ENCODE measurements around the gene ABCB9. TPM values are rescaled to one million over a fixed set of nuclear protein-coding genes. Genes with fewer than 3 reads are reported as not detected.

ABCB9 gene
- total RNA-seq, 1 experiment from 2014 or later = 20.9 TPM

DNA sequence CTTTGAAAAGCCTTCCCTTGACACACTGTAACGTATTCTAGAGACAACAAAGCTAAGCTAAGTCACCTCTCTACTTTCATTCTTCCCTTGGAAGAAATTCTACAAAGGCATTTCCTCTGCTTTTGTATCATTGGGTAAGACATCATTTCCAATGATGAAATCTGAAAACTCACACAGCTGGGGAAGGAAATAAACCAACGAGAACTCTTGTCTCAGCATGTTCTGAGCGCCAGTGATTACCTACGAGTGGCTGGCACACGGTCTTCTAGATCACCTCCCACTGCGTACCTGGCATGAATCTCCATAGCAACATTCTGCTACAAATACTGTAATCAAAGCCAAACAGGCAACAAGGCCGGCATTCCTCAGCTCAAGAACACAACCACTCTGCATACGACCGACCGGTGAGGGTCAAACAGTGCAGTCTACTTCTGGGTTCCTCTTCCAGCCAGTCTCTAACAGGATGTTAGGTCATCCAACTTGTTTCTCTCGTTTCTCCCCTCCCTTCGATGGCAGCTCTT lies 78.0 kb downstream of the ABCB9 start:
- no peaks in the 10 kb centered on the region for H3K27me3 ChIP-seq (ENCODE audit: low read length)
- H3K9me3 ChIP-seq (ENCODE audit: low read length) = no peaks in the 10 kb centered on the region
- intact Hi-C loops (cut with micrococcal nuclease) = no loop called here
- ATAC-seq (peak; percentile 45), DNase-seq (peak; percentile 90)
- peak overlapping the region; percentile 74 for H3K9ac ChIP-seq (ENCODE audit: low read length)
- peaks cover 27% of the 10 kb centered on the region for H3F3A ChIP-seq (ENCODE audit: low read length, unreplicated experiment)
- H3K79me2 ChIP-seq (ENCODE audit: low read length) = peaks cover 99% of the 10 kb centered on the region
- peaks cover 29% of the 10 kb centered on the region for H4K20me1 ChIP-seq (ENCODE audit: low read length)
- H2AFZ ChIP-seq (ENCODE audit: low read length) = no peak overlapping the region
- TF ChIP-seq, protein P1, sequence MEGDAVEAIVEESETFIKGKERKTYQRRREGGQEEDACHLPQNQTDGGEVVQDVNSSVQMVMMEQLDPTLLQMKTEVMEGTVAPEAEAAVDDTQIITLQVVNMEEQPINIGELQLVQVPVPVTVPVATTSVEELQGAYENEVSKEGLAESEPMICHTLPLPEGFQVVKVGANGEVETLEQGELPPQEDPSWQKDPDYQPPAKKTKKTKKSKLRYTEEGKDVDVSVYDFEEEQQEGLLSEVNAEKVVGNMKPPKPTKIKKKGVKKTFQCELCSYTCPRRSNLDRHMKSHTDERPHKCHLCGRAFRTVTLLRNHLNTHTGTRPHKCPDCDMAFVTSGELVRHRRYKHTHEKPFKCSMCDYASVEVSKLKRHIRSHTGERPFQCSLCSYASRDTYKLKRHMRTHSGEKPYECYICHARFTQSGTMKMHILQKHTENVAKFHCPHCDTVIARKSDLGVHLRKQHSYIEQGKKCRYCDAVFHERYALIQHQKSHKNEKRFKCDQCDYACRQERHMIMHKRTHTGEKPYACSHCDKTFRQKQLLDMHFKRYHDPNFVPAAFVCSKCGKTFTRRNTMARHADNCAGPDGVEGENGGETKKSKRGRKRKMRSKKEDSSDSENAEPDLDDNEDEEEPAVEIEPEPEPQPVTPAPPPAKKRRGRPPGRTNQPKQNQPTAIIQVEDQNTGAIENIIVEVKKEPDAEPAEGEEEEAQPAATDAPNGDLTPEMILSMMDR (conservative IDR thresholded peaks at IDR 0.05; ENCODE audit: low read depth, low read length) = no peak
- no peak for TF ChIP-seq EZH2phosphoT487 (IDR thresholded peaks at IDR 0.05; ENCODE audit: borderline replicate concordance, low read length)
- TF ChIP-seq EZH2 (IDR thresholded peaks at IDR 0.05; ENCODE audit: low read length, unreplicated experiment) = no peak
- ChIA-PET POLR2A (ENCODE audit: unreplicated experiment) (interaction anchor here (0.8 to 1.9 kb wide), 2 partner anchors 10 to 87 kb away, joined by 4 to 16 read pairs; partner anchors contain the start of gene OGFOD2), CTCF (interaction anchor here (1.4 kb wide), 1 partner anchor 28 kb away, joined by 3 read pairs; no protein-coding TSS in a partner anchor)
- no peaks in the 10 kb centered on the region for H3K9me2 ChIP-seq (replicated peaks; ENCODE audit: low read length)
- H3K4me2 ChIP-seq (ENCODE audit: low read length) = peak overlapping the region; percentile 77
- H3K4me3 ChIP-seq (ENCODE audit: low read length) = peak overlapping the region; percentile 48
- TSS peak; percentile 26 for BruUV-seq (replicated peaks)
- peak overlapping the region; percentile 90 for H3K27ac ChIP-seq (ENCODE audit: low read length)
- peaks cover 4% of the 10 kb centered on the region; the same call in 1 of the 2 replicates for H3K36me3 ChIP-seq (ENCODE audit: low read depth, low read length)
- peaks cover 91% of the 10 kb centered on the region for H3K4me1 ChIP-seq (ENCODE audit: insufficient read depth, low read length)

DNA sequence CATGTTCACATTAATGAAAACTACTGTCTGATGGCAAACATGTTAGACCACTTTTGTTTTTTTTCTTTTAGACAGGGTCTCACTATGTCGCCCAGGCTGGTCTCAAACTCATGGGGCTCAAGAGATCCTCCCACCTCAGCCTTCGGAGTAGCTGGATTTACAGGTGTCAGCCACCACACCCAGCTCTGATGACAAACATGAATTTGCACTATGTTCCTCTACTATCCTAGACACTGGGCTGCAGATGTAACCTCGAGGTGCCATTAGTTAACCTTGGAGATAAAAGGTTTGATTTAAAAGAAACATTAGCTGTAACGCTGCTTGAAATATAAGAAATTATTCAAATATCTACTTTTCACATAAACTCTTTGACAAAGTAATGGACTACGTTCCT lies 78.4 kb downstream of the ABCB9 start:
- peaks cover 99% of the 10 kb centered on the region for H3K79me2 ChIP-seq (ENCODE audit: low read length)
- ATAC-seq (peak; percentile 2; the same call in 1 of the 2 replicates), DNase-seq (no peak)
- H3K4me2 ChIP-seq (ENCODE audit: low read length) = peak overlapping the region; percentile 77
- peak overlapping the region; percentile 90 for H3K27ac ChIP-seq (ENCODE audit: low read length)
- peaks cover 86% of the 10 kb centered on the region for H3K4me1 ChIP-seq (ENCODE audit: insufficient read depth, low read length)
- TF ChIP-seq, protein P1 (conservative IDR thresholded peaks at IDR 0.05; ENCODE audit: low read depth, low read length) = no peak
- no peak for TF ChIP-seq EZH2phosphoT487 (IDR thresholded peaks at IDR 0.05; ENCODE audit: borderline replicate concordance, low read length)
- TF ChIP-seq EZH2 (IDR thresholded peaks at IDR 0.05; ENCODE audit: low read length, unreplicated experiment) = no peak
- H3K9ac ChIP-seq (ENCODE audit: low read length) = peak overlapping the region; percentile 74
- H2AFZ ChIP-seq (ENCODE audit: low read length) = no peak overlapping the region
- BruUV-seq (replicated peaks) = no TSS peak
- intact Hi-C loops (cut with micrococcal nuclease) = loop anchor here (1.0 to 2.0 kb wide), 2 partner anchors 10 to 59 kb away; no protein-coding TSS in a partner anchor
- peaks cover 4% of the 10 kb centered on the region; the same call in 1 of the 2 replicates for H3K36me3 ChIP-seq (ENCODE audit: low read depth, low read length)
- POLR2A ChIA-PET (ENCODE audit: unreplicated experiment) = interaction anchor here (1.9 kb wide), 1 partner anchor 10 kb away, joined by 16 read pairs; no protein-coding TSS in a partner anchor
- peak overlapping the region; percentile 48 for H3K4me3 ChIP-seq (ENCODE audit: low read length)
- peaks cover 27% of the 10 kb centered on the region for H3F3A ChIP-seq (ENCODE audit: low read length, unreplicated experiment)
- H3K9me3 ChIP-seq (ENCODE audit: low read length) = no peaks in the 10 kb centered on the region
- CTCF ChIA-PET = no interaction called here
- peaks cover 29% of the 10 kb centered on the region for H4K20me1 ChIP-seq (ENCODE audit: low read length)
- H3K9me2 ChIP-seq (replicated peaks; ENCODE audit: low read length) = no peaks in the 10 kb centered on the region
- no peaks in the 10 kb centered on the region for H3K27me3 ChIP-seq (ENCODE audit: low read length)
